ENCODE data around the gene KLRC1.
"Not testable (repeated sequence)": the region's sequence is repeated elsewhere in the genome, so short reads cannot be mapped to it uniquely, and the experiment has no call there.

The KLRC1 gene
- total RNA-seq, result 0 to 0.10 (median 0) reads per million in 18 experiments

DNA sequence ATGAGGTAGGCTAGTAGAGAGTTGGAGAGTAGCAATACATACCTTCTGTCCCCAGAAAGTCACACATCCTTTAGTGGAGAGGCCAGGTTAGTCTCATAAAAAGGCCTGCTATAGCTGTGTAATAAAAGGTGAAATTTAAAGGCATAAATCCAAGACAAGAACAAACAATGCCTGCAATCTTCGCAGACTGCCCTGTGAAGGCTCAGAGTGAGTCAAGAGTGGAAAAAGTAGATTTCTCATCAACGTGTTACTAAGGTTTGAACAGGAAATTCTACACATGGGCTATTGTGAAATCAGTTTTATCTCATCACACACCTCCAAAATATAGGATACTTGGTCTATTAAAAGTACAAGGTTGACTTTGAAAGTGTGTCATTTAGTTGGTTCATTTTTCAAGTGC, at the start of gene KLRC1:
Gene KLRC1, minus strand, starts transcription at position 222 of the 400 bp plus-strand sequence. CDS start 2,221 bp downstream, outside the sequence.
- no peak for DNase-seq

- peak in 1 of 2 donors; percentile 6 for DNase-seq
Measured at GRCh38 chr12:10501030-10501429, 47.9 kb upstream of the KLRC1 start.

GRCh38 chr12:10498042-10498441, 44.9 kb upstream of the KLRC1 start:
- no peak for DNase-seq

GRCh38 chr12:10497602-10498001, 44.4 kb upstream of the KLRC1 start:
- DNase-seq, result no peak

- no peak for DNase-seq
Measured at GRCh38 chr12:10491766-10492165, 38.6 kb upstream of the KLRC1 start.

DNA sequence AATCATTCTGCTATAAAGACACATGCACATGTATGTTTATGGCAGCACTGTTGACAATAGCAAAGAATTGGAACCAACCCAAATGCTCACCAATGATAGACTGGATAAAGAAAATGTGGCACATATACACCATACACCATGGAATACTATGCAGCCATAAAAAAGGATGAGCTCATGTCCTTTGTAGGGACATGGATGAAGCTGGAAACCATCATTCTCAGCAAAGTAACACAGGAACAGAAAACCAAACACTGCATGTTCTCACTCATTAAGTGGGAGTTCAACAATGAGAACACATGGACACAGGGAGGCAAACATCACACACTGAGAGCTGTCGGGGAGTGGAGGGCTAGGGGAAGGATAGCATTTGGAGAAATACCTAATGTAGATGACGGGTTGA, 34.2 kb upstream of the KLRC1 start:
- DNase-seq, result not testable (repeated sequence)

DNA sequence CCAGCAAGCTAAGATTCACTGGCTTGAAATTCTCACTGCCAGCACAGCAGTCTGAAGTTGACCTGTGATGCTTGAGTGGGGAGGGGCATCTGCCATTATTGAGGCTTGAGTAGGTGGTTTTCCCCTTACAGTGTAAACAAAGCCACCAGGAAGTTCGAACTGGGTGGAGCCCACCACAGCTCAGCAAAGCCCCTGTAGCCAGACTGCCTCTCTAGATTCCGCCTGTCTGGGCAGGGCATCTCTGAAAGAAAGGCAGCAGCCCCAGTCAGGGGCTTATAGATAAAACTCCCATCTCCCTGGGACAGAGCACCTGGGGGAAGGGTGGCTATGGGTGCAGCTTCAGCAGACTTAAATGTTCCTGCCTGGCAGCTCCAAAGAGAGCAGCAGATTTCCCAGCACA, 28.7 kb upstream of the KLRC1 start:
- DNase-seq, result not testable (repeated sequence)

- DNase-seq, result not testable (repeated sequence)
Measured at GRCh38 chr12:10472808-10473207, 19.6 kb upstream of the KLRC1 start.

- DNase-seq, result no peak
Measured at GRCh38 chr12:10469701-10470100, 16.5 kb upstream of the KLRC1 start.

DNA sequence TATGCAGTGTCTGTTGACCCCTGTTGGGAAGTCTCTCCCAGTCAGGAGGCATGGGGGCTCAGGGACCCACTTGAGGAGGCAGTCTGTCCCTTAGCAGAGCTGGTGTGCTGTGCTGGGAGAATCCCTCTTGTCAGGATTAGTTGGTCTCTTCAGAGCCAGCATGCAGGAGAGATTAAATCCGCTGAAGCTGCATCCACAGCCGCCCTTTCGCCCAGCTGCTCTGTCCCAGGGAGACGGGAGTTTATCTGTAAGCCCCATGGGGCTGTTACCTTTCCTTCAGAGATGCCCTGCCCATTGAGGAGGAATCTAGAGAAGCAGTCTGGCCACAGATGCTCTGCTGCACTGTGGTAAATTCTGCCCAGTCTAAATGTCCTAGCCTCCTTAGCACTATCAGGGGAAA, 13.1 kb upstream of the KLRC1 start:
- no peak for DNase-seq

- no peak for DNase-seq
Measured at GRCh38 chr12:10457760-10458159, 4.6 kb upstream of the KLRC1 start.

DNA sequence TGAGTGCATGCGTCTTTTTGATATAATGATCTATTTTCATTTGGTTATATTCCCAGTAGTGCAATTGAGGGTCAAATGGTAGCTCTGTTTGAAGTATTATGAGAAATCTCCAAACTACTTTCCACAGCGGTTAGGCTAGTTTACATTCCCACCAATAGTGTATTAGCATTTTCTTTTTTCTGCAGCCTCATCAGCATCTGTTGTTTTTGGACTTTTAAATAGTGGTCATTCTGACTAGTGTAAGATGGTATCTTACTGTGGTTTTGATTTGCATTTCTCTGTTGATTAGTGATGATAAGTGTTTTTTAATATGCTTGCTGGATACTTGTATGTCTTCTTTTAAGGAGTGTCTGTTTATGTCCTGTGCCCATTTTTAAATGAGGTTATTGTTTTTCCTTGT, 3.7 kb upstream of the KLRC1 start:
- DNase-seq, result no peak

- DNase-seq, result no peak
Measured at GRCh38 chr12:10455766-10456165, 2.6 kb upstream of the KLRC1 start.

GRCh38 chr12:10454531-10454930, 1.4 kb upstream of the KLRC1 start:
- DNase-seq, result no peak

GRCh38 chr12:10448236-10448635, 4.9 kb downstream of the KLRC1 start:
- peak in 1 of 2 donors; percentile 6 for DNase-seq

- not testable (repeated sequence) for DNase-seq
Measured at GRCh38 chr12:10446052-10446451, 7.1 kb downstream of the KLRC1 start.

DNA sequence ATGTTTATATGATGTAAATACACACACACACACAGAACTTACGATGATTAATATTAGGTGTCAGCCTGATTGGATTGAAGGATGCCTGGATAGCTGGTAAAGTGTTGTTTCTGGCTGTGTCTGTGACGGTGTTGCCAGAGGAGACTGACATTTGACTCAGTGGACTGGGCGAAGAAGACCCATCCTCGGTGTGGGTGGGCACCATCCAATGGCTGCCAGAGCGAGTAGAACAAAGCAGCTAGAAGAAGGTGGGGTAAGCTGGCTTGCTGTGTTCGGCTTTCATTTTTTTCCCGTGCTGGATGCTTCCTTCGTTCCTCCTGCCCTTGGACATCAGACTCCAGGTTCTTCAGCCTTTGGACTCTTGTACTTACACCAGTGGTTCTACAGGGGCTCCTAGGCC, 12.0 kb downstream of the KLRC1 start:
- not testable (repeated sequence) for DNase-seq

- DNase-seq, result not testable (repeated sequence)
Measured at GRCh38 chr12:10439608-10440274, 13.4 kb downstream of the KLRC1 start.

DNA sequence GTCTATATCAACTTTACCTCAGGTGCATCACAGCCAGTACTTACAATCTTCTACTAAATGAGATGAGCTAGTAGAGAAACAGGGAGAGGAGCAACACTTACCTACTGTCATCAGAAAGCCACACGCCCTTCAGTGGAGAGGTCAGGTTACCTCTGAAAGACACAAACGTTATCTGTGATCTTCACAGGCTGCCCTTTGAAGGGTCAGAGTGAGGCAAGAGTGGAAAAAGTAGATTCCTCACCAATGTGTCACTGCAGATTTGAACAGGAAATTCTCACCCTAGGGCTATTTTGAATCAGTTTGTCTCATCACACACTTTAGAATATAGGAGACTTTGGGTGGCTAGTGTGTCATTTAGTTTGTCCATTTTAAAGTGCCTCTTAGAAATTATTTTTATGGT, 15.6 kb downstream of the KLRC1 start:
- DNase-seq, result not testable (repeated sequence)

GRCh38 chr12:10435816-10436215, 17.4 kb downstream of the KLRC1 start, which contains the start of gene KLRC2:
Gene KLRC2 (minus strand): TSS chr12:10436010. CDS start chr12:10435986, 24 bp downstream.
- DNase-seq, result not testable (repeated sequence)

DNA sequence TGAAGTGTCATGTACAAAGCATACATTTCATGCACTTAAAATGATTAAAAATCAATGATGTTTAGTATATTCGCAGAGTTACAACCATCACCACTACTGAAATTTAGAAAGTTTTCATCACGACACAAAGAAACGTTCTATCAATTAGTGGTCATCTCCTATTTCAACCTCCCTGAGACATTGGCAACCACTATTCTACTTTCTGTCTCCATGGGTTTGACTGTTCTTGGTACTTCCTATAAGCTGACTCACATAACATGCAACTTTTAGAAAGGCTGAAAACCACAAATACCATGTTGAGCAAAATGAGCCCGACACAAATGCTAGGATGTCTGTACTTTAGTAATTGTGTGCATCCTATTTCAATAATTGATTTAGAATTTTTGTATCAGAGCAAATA, 22.6 kb downstream of the KLRC1 start:
- not testable (repeated sequence) for DNase-seq

DNA sequence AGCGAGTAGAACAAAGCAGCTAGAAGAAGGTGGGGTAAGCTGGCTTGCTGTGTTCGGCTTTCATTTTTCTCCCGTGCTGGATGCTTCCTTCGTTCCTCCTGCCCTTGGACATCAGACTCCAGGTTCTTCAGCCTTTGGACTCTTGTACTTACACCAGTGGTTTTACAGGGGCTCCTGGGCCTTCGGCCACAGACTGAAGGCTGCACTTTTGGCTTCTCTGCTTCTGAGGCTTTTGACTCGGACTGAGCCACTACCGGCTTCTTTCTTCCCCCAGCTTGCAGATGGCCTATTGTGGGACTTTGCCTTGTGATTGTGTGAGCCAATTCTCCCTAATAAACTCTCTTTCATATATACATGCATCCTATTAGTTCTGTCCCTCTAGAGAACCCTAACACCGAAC, 27.2 kb downstream of the KLRC1 start:
- DNase-seq, result not testable (repeated sequence)

- DNase-seq, result not testable (repeated sequence)
Measured at GRCh38 chr12:10424260-10424899, 28.8 kb downstream of the KLRC1 start.

GRCh38 chr12:10422159-10422558, 31.0 kb downstream of the KLRC1 start:
- not testable (repeated sequence) for DNase-seq
